HepG2 (cell line): ENCODE measurements around the gene ARVCF. TPM values are rescaled to one million over a fixed set of nuclear protein-coding genes. Genes with fewer than 3 reads are reported as not detected.

Source experiments
- BHLHE40 ChIP-seq: IDR thresholded peaks from 2 replicates; pipeline ENCODE4 v1.6.1; 2011; ENCODE audit warnings: low read length, improper control_type of control experiment
- CCAR2 ChIP-seq: fragments of 200-400 bp; formaldehyde crosslinking; optimal IDR thresholded peaks from 2 replicates; pipeline ENCODE3; 2018; ENCODE audit warnings: low read depth, mild to moderate bottlenecking, low read length, moderate library complexity
- EED ChIP-seq: sonication (generic); formaldehyde crosslinking; IDR thresholded peaks from 2 replicates; pipeline ENCODE4 v1.5.0; 2020; ENCODE audit warnings: mild to moderate bottlenecking, missing genetic modification reagents
- FOXA1 ChIP-seq, 2 experiments: fragments of 450-650 bp in 1 of 2; sonication (generic) in 1 of 2; formaldehyde crosslinking in 1 of 2; IDR thresholded peaks; 2 replicates each; pipeline versions ENCODE4 v1.4.0 to v1.6.1; 2016 to 2020; ENCODE audit warnings: missing genetic modification reagents in 1 of 2
- GATAD2A ChIP-seq: IDR thresholded peaks from 2 replicates; pipeline ENCODE4 v1.6.1; 2016
- HDAC2 ChIP-seq: sonication (generic); formaldehyde crosslinking; IDR thresholded peaks from 2 replicates; pipeline ENCODE4 v1.4.0; 2020; ENCODE audit warnings: missing genetic modification reagents
- HHEX ChIP-seq: IDR thresholded peaks from 2 replicates; pipeline ENCODE4 v1.6.1; 2016; ENCODE audit warnings: control low read depth
- IRF2 ChIP-seq: IDR thresholded peaks from 2 replicates; pipeline ENCODE4 v1.6.1; 2018; ENCODE audit warnings: missing genetic modification reagents, missing compliant biosample characterization
- KLF11 ChIP-seq: IDR thresholded peaks from 2 replicates; pipeline ENCODE4 v1.6.1; 2016; ENCODE audit warnings: missing compliant biosample characterization
- MBNL3 ChIP-seq: fragments of 250-450 bp; sonication (Bioruptor Pico); conservative IDR thresholded peaks from 2 replicates; pipeline ENCODE4 v1.8.0; 2022; ENCODE audit warnings: mild to moderate bottlenecking, inconsistent platforms
- MEF2D ChIP-seq: sonication (generic); formaldehyde crosslinking; IDR thresholded peaks from 2 replicates; pipeline ENCODE4 v1.5.1; 2020; ENCODE audit warnings: mild to moderate bottlenecking, missing genetic modification reagents
- MLLT10 ChIP-seq: sonication (generic); formaldehyde crosslinking; IDR thresholded peaks from 2 replicates; pipeline ENCODE4 v1.4.0; 2020; ENCODE audit warnings: missing genetic modification reagents
- NKX3-1 ChIP-seq: sonication (generic); formaldehyde crosslinking; IDR thresholded peaks from 2 replicates; pipeline ENCODE4 v1.5.0; 2020; ENCODE audit warnings: missing genetic modification reagents
- NRL ChIP-seq: sonication (generic); formaldehyde crosslinking; IDR thresholded peaks from 2 replicates; pipeline ENCODE4 v1.5.0; 2020; ENCODE audit warnings: missing genetic modification reagents, mild to moderate bottlenecking, moderate library complexity, borderline replicate concordance
- PHF20 ChIP-seq: sonication (generic); formaldehyde crosslinking; IDR thresholded peaks from 2 replicates; pipeline ENCODE4 v1.5.0; 2020; ENCODE audit warnings: mild to moderate bottlenecking, missing genetic modification reagents
- SKI ChIP-seq: fragments of 450-650 bp; IDR thresholded peaks from one replicate; pipeline ENCODE4 v1.6.1; 2018; ENCODE audit warnings: mild to moderate bottlenecking; ENCODE audit not compliant: partially characterized antibody
- THYN1 ChIP-seq: sonication (generic); formaldehyde crosslinking; IDR thresholded peaks from 2 replicates; pipeline ENCODE4 v1.8.1; 2023; ENCODE audit warnings: low read depth, mild to moderate bottlenecking, moderate library complexity, missing genetic modification reagents, borderline replicate concordance
- ZBTB20 ChIP-seq: sonication (generic); formaldehyde crosslinking; IDR thresholded peaks from 2 replicates; pipeline ENCODE4 v1.8.1; 2023; ENCODE audit warnings: missing genetic modification reagents, low read depth, mild to moderate bottlenecking, borderline replicate concordance
- ZFP82 ChIP-seq: sonication (generic); formaldehyde crosslinking; IDR thresholded peaks from 2 replicates; pipeline ENCODE4 v1.5.1; 2020; ENCODE audit warnings: mild to moderate bottlenecking, missing genetic modification reagents, borderline replicate concordance
- ZNF143 ChIP-seq: sonication (generic); formaldehyde crosslinking; IDR thresholded peaks from 2 replicates; pipeline ENCODE4 v1.4.0; 2020; ENCODE audit warnings: missing genetic modification reagents
- ZNF614 ChIP-seq: IDR thresholded peaks from 2 replicates; pipeline ENCODE4 v1.6.1; 2018; ENCODE audit warnings: missing biosample characterization, missing genetic modification reagents, inconsistent platforms, borderline replicate concordance
- ZSCAN12 ChIP-seq: sonication (generic); formaldehyde crosslinking; IDR thresholded peaks from 2 replicates; pipeline ENCODE4 v1.9.0; 2021; ENCODE audit warnings: mild to moderate bottlenecking, missing genetic modification reagents
- polyA plus RNA-seq, 8 experiments: library from polyadenylated mRNA; depleted of rRNA in 3 of 8; stranded (reverse) in 7 of 8; unstranded in 1 of 8; fragments of >200 nt; fragmentation: Illumina TruSeq in 4 of 8; extraction: Trizol in 4 of 8; gene quantifications; 2 replicates each; pipeline versions ENCODE4 v1.2.1 to v1.2.3, GENCODE V29; 2011 to 2016; ENCODE audit warnings: low read depth in 4 of 8, missing spikeins in 1 of 8, mixed read lengths in 1 of 8; ENCODE audit not compliant: insufficient read depth in 1 of 8
- total RNA-seq, 5 experiments: library from RNA; depleted of rRNA; stranded (reverse); fragments of >200 nt; fragmentation: Illumina TruSeq; extraction: Trizol; gene quantifications; 2 replicates each; pipeline ENCODE4 v1.2.3, GENCODE V29; 2016; ENCODE audit warnings: low read depth in 1 of 5
- TF ChIP-seq, protein P1 (sequence below): sonication (generic); formaldehyde crosslinking; IDR thresholded peaks from 2 replicates; pipeline ENCODE4 v1.4.0; 2020; ENCODE audit warnings: mild to moderate bottlenecking, missing genetic modification reagents, borderline replicate concordance
- TF ChIP-seq, protein P2 (sequence below): IDR thresholded peaks from 2 replicates; pipeline ENCODE4 v1.6.1; 2016; ENCODE audit warnings: low read depth, borderline replicate concordance
- TF ChIP-seq, protein P3 (sequence below): IDR thresholded peaks from 2 replicates; pipeline ENCODE4 v1.6.1; 2018; ENCODE audit warnings: missing genetic modification reagents, mild to moderate bottlenecking, missing compliant biosample characterization

Gene ARVCF
- total and polyA plus RNA-seq, 2 of the 13 experiments (the other 11 are each of a cell fraction or from before 2014, with no cell fraction given): 16.4 to 17.7 TPM

DNA sequence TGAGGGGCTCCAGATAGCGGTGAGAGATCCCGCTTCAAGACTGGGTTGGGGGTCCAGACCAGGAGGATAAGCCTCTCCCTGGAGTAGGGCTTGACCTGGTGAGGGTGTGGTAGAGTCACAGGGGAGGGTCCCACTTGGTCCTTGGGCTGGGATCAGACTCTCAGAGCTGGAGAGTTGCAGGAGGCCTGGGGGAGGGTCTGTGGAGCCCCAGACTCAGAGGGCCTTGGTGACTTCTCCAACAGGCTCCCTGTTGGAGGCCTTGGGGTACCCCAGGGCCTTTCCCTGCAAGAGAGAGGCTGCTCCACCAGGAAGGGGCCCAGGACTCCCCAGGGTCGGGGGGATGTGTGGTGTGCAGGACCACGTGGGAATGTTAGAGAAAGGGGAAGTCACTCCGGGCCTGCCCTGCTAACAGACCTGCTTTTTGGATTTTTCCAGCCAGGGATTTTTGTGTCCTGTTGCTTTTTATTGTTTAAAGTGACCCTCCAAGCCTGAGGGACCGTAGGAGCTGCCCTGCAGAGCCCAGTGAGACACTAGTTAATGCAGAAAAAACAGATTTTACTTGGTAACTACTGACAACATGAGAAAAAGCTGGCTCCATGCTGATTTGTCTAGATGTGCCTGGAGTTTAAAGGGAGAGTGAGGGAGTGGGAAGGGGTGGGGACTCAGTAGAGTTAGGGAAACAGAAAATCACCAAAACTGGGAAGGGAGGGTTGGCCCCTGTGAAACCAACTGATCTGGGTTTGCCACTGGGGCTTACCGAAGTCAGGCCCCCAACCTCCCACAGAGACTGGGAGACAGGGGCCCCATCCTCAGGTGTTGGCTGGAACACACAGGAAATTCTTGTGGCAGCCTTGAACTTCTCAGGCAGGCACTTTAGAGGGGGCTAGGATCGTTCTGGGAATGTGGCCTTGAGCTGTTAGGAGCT, 74.2 kb downstream of the ARVCF start (continued):
- no peak; the same call in 1 of the 2 replicates for TF ChIP-seq IRF2 (CRISPR knock-in tag)
- TF ChIP-seq, protein P1, sequence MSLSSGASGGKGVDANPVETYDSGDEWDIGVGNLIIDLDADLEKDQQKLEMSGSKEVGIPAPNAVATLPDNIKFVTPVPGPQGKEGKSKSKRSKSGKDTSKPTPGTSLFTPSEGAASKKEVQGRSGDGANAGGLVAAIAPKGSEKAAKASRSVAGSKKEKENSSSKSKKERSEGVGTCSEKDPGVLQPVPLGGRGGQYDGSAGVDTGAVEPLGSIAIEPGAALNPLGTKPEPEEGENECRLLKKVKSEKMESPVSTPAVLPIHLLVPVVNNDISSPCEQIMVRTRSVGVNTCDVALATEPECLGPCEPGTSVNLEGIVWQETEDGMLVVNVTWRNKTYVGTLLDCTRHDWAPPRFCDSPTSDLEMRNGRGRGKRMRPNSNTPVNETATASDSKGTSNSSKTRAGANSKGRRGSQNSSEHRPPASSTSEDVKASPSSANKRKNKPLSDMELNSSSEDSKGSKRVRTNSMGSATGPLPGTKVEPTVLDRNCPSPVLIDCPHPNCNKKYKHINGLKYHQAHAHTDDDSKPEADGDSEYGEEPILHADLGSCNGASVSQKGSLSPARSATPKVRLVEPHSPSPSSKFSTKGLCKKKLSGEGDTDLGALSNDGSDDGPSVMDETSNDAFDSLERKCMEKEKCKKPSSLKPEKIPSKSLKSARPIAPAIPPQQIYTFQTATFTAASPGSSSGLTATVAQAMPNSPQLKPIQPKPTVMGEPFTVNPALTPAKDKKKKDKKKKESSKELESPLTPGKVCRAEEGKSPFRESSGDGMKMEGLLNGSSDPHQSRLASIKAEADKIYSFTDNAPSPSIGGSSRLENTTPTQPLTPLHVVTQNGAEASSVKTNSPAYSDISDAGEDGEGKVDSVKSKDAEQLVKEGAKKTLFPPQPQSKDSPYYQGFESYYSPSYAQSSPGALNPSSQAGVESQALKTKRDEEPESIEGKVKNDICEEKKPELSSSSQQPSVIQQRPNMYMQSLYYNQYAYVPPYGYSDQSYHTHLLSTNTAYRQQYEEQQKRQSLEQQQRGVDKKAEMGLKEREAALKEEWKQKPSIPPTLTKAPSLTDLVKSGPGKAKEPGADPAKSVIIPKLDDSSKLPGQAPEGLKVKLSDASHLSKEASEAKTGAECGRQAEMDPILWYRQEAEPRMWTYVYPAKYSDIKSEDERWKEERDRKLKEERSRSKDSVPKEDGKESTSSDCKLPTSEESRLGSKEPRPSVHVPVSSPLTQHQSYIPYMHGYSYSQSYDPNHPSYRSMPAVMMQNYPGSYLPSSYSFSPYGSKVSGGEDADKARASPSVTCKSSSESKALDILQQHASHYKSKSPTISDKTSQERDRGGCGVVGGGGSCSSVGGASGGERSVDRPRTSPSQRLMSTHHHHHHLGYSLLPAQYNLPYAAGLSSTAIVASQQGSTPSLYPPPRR (CRISPR knock-in tag): no peak; the same call in 1 of the 2 replicates
- TF ChIP-seq, protein P2, sequence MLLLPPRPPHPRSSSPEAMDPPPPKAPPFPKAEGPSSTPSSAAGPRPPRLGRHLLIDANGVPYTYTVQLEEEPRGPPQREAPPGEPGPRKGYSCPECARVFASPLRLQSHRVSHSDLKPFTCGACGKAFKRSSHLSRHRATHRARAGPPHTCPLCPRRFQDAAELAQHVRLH: peak; percentile 2; the same call in 1 of the 2 replicates
- TF ChIP-seq SKI: no peak
- TF ChIP-seq MEF2D: no peak
- TF ChIP-seq ZNF614: no peak
- TF ChIP-seq ZBTB20 (CRISPR knock-in tag): no peak
- TF ChIP-seq MBNL3 (CRISPR knock-in tag): no peak
- no peak for TF ChIP-seq NKX3-1 (CRISPR knock-in tag)
- TF ChIP-seq GATAD2A (CRISPR knock-in tag): peak; percentile 72; the same call in 1 of the 2 replicates
- no peak for TF ChIP-seq BHLHE40
- no peak for TF ChIP-seq THYN1 (CRISPR knock-in tag)
- no peak for TF ChIP-seq HHEX
- TF ChIP-seq ZNF143 (CRISPR knock-in tag): no peak; the same call in 1 of the 2 replicates
- no peak for TF ChIP-seq HDAC2
- TF ChIP-seq NRL (CRISPR knock-in tag): no peak
- TF ChIP-seq ZSCAN12: no peak
- peak; percentile 70; the same call in 1 of the 2 replicates for TF ChIP-seq ZFP82 (CRISPR knock-in tag)
- TF ChIP-seq FOXA1 (IDR thresholded peaks at IDR 0.05): no peak
- TF ChIP-seq FOXA1 (CRISPR knock-in tag; IDR thresholded peaks at IDR 0.05): no peak
- 0 out of 2 replicates have a peak, but pooled peaks have one; percentile 39 for TF ChIP-seq PHF20 (CRISPR knock-in tag)
- no peak for TF ChIP-seq CCAR2
- no peak for TF ChIP-seq MLLT10
- no peak for TF ChIP-seq EED (CRISPR knock-in tag)
- TF ChIP-seq, protein P3, sequence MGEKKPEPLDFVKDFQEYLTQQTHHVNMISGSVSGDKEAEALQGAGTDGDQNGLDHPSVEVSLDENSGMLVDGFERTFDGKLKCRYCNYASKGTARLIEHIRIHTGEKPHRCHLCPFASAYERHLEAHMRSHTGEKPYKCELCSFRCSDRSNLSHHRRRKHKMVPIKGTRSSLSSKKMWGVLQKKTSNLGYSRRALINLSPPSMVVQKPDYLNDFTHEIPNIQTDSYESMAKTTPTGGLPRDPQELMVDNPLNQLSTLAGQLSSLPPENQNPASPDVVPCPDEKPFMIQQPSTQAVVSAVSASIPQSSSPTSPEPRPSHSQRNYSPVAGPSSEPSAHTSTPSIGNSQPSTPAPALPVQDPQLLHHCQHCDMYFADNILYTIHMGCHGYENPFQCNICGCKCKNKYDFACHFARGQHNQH (CRISPR knock-in tag): no peak; the same call in 1 of the 2 replicates
- TF ChIP-seq KLF11 (CRISPR knock-in tag): no peak
